Coronary artery (tissue), 2 donors: ENCODE results near the gene SLC25A24.
A peak's percentile ranks its signal among the peaks of the same experiment; 100 is the strongest.
"Not testable (repeated sequence)": the region's sequence is repeated elsewhere in the genome, so short reads cannot be mapped to it uniquely, and the experiment has no call there.

Experiments
- DNase-seq: peaks from one replicate; pipeline ENCODE4 v3.0.0-alpha.2; 2017; ENCODE audit warnings: low spot score
- H3K27ac ChIP-seq, 2 donors: fragments of 200-600 bp; sonication (generic); one replicate each; pipeline ENCODE4 v1.5.1; 2016 to 2019
- H3K4me3 ChIP-seq: fragments of 200-600 bp; sonication (generic); 2 replicates; pipeline ENCODE4 v1.5.1; 2016; ENCODE audit warnings: mild to moderate bottlenecking, moderate library complexity
- CTCF ChIP-seq: fragments of 200-600 bp; sonication (generic); IDR thresholded peaks from one replicate; pipeline ENCODE4 v1.5.1; 2019; ENCODE audit warnings: antibody characterized with exemption

The SLC25A24 gene

GRCh38 chr1:108149796-108150467 is 50.2 kb downstream of the SLC25A24 start:
- TF ChIP-seq CTCF: no peak
- peak overlapping the region in 1 of 2 donors; percentile 15 for H3K27ac ChIP-seq
- no peak for DNase-seq

GRCh38 chr1:108144569-108144968 is 55.6 kb downstream of the SLC25A24 start:
- not testable (repeated sequence) for H3K27ac ChIP-seq, DNase-seq, H3K4me3 ChIP-seq

More at GRCh38 chr1:108149796-108150467, 50.2 kb downstream of the SLC25A24 start:
- H3K4me3 ChIP-seq: no peak overlapping the region

- no peak for TF ChIP-seq CTCF
- no peak overlapping the region for H3K27ac ChIP-seq
- DNase-seq: no peak
- H3K4me3 ChIP-seq: no peak overlapping the region
Measured at GRCh38 chr1:108142773-108143394, 57.3 kb downstream of the SLC25A24 start.

GRCh38 chr1:108142258-108142657 is 57.9 kb downstream of the SLC25A24 start:
- no peak for TF ChIP-seq CTCF
- H3K4me3 ChIP-seq: no peak overlapping the region
- DNase-seq: no peak
- no peak overlapping the region for H3K27ac ChIP-seq

GRCh38 chr1:108141621-108142020 is 58.5 kb downstream of the SLC25A24 start:
- DNase-seq: no peak
- Histone ChIP-seq H3K4me3 (no peak overlapping the region), H3K27ac (no peak overlapping the region)
- TF ChIP-seq CTCF: no peak

GRCh38 chr1:108140936-108141335 is 59.2 kb downstream of the SLC25A24 start:
- Histone ChIP-seq H3K4me3 (no peak overlapping the region), H3K27ac (no peak overlapping the region)
- no peak for TF ChIP-seq CTCF
- DNase-seq: no peak

- no peak for DNase-seq
- no peak for TF ChIP-seq CTCF
- no peak overlapping the region for H3K4me3 ChIP-seq
- H3K27ac ChIP-seq: no peak overlapping the region
Measured at GRCh38 chr1:108140177-108140576, 60.0 kb downstream of the SLC25A24 start.

- not testable (repeated sequence) for H3K4me3 ChIP-seq, DNase-seq
Measured at GRCh38 chr1:108139555-108139954, 60.6 kb downstream of the SLC25A24 start.

GRCh38 chr1:108133148-108133547 is 67.0 kb downstream of the SLC25A24 start:
- not testable (repeated sequence) for H3K27ac ChIP-seq, DNase-seq, H3K4me3 ChIP-seq

More at GRCh38 chr1:108139555-108139954, 60.6 kb downstream of the SLC25A24 start:
- H3K27ac ChIP-seq: not testable (repeated sequence)

- not testable (repeated sequence) for H3K4me3 ChIP-seq, DNase-seq, H3K27ac ChIP-seq
Measured at GRCh38 chr1:108132367-108132766, 67.8 kb downstream of the SLC25A24 start.

GRCh38 chr1:108131281-108131680 is 68.9 kb downstream of the SLC25A24 start:
- DNase-seq, H3K27ac ChIP-seq, H3K4me3 ChIP-seq: not testable (repeated sequence)
